IPS DF 6.9 (cell line): Measurements from ENCODE around the gene PRRX2.

Experiments used
- DNase-seq: peaks from one replicate; pipeline ENCODE4 v3.0.0-alpha.2; 2013; ENCODE audit warnings: low read depth, low spot score
- H3K27ac ChIP-seq: one replicate; pipeline ENCODE4 v1.5.1; 2013; ENCODE audit warnings: low read length, control low read depth
- H3K27me3 ChIP-seq: 2 replicates; pipeline ENCODE4 v1.6.1; 2013; ENCODE audit warnings: mild to moderate bottlenecking, low read length; ENCODE audit not compliant: control insufficient read depth, insufficient read depth
- H3K36me3 ChIP-seq: 2 replicates; pipeline ENCODE4 v1.6.1; 2013; ENCODE audit warnings: low read length; ENCODE audit not compliant: control insufficient read depth, insufficient read depth
- H3K4me1 ChIP-seq: 2 replicates; pipeline ENCODE4 v1.6.1; 2013; ENCODE audit warnings: low read length; ENCODE audit not compliant: control insufficient read depth, insufficient read depth
- H3K4me3 ChIP-seq: 2 replicates; pipeline ENCODE4 v1.5.1; 2013; ENCODE audit warnings: mild to moderate bottlenecking, low read length
- H3K9me3 ChIP-seq: 2 replicates; pipeline ENCODE4 v1.6.1; 2013; ENCODE audit warnings: low read length, inconsistent platforms; ENCODE audit not compliant: control insufficient read depth, insufficient read depth
- WGBS: extraction: QIAGEN DNeasy Blood & Tissue Kit; methylation state at CpG from one replicate; pipeline ENCODE4 v1.1.7; 2013; ENCODE audit warnings: mixed read lengths, missing lambda C conversion rate; ENCODE audit not compliant: insufficient read length, insufficient coverage; 5-methylcytosine and 5-hydroxymethylcytosine counted together

PRRX2 gene

GRCh38 chr9:129644365-129644764 lies 21.1 kb upstream of the PRRX2 start:
- no peaks in the 10 kb centered on the region; the same call in 1 of the 2 replicates for H3K36me3 ChIP-seq
- no peaks in the 10 kb centered on the region for H3K27me3 ChIP-seq
- no CpG with 5 or more reads among the region's 11 CpGs for WGBS
- H3K27ac ChIP-seq = no peak overlapping the region
- H3K9me3 ChIP-seq = no peaks in the 10 kb centered on the region
- no peak overlapping the region for H3K4me3 ChIP-seq
- no peak for DNase-seq
- H3K4me1 ChIP-seq = peaks cover 2% of the 10 kb centered on the region; the same call in 1 of the 2 replicates

DNA sequence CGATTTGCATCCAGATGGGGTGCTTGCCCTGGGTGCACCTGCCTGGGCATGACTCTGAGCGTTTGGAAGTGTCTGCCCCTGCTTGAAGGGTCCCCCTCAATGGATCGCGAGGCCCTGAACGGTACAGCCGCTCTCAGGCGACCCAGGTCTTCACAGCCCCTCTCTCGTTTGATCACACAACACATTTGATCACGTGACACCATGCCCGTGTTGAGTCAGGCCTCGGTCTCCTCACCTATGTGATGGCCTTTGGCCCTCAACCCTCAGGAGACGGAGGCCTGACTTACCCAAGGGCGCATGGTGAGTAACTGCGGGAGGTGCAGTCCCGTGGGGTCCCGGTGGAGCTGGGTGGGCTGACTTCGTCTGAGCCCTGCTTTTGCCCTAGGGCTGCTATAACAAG lies 20.5 kb upstream of the PRRX2 start:
- H3K27ac ChIP-seq = no peak overlapping the region
- no peaks in the 10 kb centered on the region for H3K36me3 ChIP-seq
- no peak overlapping the region for H3K4me3 ChIP-seq
- H3K27me3 ChIP-seq = no peaks in the 10 kb centered on the region
- DNase-seq = no peak
- H3K4me1 ChIP-seq = peaks cover 2% of the 10 kb centered on the region; the same call in 1 of the 2 replicates
- H3K9me3 ChIP-seq = no peaks in the 10 kb centered on the region
- no CpG with 5 or more reads among the region's 17 CpGs for WGBS

DNA sequence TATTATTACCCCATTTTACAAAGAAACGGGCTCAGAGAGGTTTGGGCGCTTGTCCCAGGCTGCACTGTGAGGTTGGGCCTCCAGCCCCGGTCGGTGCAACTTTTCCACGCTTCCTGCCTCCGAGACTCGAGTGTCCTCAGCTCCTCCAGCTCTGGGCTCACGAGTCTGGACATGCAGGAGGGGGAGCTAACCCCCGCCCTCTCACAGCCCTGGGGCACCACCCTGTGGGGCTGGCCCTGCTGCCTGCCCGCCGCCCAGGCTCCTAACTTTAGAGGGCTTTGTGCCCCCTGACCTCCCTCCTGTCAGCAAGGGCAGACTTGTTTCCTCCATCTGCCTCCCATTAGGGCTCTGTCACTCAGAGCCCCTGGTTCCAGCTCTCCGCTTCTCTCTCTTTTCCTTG lies 19.2 kb upstream of the PRRX2 start:
- H3K4me3 ChIP-seq = no peak overlapping the region

DNA sequence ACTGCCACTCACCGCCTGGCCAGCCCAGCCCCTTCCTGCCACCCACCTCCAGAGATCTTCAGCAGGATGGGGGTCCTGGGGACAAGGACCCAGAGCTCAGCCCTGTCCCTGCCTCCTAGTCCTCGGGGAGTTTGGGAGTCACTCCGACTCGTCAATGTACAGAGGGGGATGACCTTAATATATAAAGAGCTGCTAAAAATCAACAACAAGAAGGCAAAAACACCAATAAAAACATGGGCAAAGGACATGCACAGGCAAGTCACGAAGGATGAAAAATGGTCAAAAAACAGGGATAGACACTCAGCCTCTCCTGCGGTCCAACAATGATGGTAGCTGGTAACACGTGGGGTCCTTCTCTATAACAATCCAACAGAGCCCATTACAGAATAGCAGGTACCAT lies 18.8 kb upstream of the PRRX2 start:
- Histone ChIP-seq H3K4me1 (no peaks in the 10 kb centered on the region), H3K4me3 (no peak overlapping the region), H3K27me3 (no peaks in the 10 kb centered on the region), H3K27ac (no peak overlapping the region), H3K36me3 (no peaks in the 10 kb centered on the region), H3K9me3 (no peaks in the 10 kb centered on the region)
- no peak for DNase-seq
- WGBS = no CpG with 5 or more reads among the region's 7 CpGs

More for the DNA sequence above, 19.2 kb upstream of the PRRX2 start:
- no peak for DNase-seq
- WGBS = no CpG with 5 or more reads among the region's 12 CpGs
- H3K9me3 ChIP-seq = no peaks in the 10 kb centered on the region
- no peaks in the 10 kb centered on the region for H3K36me3 ChIP-seq
- H3K27me3 ChIP-seq = no peaks in the 10 kb centered on the region
- H3K27ac ChIP-seq = no peak overlapping the region
- peaks cover under 1% of the 10 kb centered on the region; the same call in 1 of the 2 replicates for H3K4me1 ChIP-seq

GRCh38 chr9:129647635-129648034 lies 17.8 kb upstream of the PRRX2 start:
- Histone ChIP-seq H3K4me1 (no peaks in the 10 kb centered on the region), H3K4me3 (no peak overlapping the region), H3K36me3 (no peaks in the 10 kb centered on the region), H3K9me3 (no peaks in the 10 kb centered on the region), H3K27ac (no peak overlapping the region), H3K27me3 (no peaks in the 10 kb centered on the region)
- DNase-seq = no peak
- WGBS = 100% methylated on average over 8 of the region's 10 CpGs

DNA sequence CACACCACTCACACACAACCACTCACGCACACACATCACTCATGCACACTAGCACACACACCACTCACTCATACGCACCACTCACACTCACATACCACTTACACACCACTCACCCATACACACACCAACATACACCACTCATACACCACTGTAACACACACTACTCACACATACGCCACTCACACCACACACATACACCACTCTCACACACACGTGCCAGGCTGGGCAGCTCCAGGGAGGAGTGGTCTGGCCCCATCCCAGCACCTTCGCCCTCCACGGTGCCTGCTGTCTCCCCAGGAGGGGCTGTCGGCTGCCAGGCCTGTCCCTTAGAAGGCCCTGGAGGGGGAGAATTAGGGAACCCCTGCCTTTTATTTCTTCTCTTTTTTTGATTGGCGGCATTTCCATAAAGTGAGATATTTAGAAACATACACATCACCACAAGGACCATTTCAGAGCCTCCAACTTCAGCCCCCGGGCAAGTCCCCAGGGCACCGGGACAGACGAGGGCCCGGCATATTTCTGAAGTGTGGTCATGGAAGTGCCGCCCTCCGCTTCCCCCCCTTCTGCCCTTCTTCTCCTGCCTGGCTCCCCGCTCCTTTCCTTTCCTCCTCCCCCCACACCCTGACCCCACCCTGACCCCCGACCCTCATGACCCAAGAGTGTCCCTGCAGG lies 17.2 kb upstream of the PRRX2 start:
- Histone ChIP-seq H3K9me3 (no peaks in the 10 kb centered on the region), H3K4me3 (no peak overlapping the region), H3K36me3 (no peaks in the 10 kb centered on the region), H3K4me1 (no peaks in the 10 kb centered on the region), H3K27me3 (no peaks in the 10 kb centered on the region), H3K27ac (no peak overlapping the region)
- WGBS = 97% methylated on average over 4 of the region's 16 CpGs
- no peak for DNase-seq

- Histone ChIP-seq H3K4me3 (no peak overlapping the region), H3K4me1 (no peaks in the 10 kb centered on the region), H3K27ac (no peak overlapping the region), H3K27me3 (no peaks in the 10 kb centered on the region), H3K36me3 (no peaks in the 10 kb centered on the region), H3K9me3 (no peaks in the 10 kb centered on the region)
- no peak for DNase-seq
- WGBS = no CpG with 5 or more reads among the region's 10 CpGs
These were observed 16.7 kb upstream of the PRRX2 start for GRCh38 chr9:129648764-129649115.

DNA sequence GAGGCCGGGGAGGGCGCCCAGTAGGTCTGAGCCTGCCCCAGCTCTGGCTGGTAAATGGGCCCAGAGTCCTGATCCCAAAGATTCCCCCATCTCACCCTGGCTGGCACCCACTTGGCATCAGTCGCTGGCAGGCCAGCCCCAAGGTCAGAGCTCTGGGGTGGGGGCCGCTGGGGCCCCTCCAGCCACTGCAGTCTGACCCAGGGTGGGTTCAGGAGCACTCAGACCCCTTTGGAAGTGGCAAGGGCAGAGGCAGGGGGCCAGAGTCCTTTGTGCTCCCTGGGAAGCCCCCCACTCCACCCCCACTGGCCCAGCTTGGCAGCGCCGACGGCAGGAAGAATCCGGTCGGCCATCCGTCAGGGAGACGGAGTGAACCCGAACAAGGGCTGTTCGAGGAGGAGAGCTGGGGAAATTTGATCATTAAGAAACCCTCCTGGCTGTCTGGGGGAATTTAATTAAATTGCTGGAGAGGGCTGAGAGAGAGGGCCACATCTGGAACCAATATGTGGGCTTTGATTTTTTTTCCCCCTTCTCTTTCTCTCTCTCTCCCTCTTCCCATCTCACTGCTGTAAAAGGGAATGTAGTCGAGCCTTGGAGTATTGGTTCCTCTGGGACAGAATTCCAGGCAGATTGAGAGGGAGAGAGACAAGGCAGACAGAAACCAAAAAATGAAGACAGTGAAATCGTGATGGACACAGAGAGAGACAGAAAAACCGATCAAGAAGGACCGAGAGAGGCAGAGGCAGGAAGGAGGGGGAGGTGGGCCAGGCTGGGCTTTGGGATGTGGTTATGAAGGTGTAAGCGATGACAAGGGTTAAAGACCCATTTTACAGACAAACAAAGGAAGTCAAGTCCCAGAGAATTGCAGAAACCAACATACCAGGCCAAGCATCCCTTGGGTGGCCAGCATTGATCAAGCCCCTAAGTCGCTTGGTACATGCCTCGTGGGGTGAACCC lies 15.4 kb upstream of the PRRX2 start:
- Histone ChIP-seq H3K4me3 (no peak overlapping the region), H3K36me3 (no peaks in the 10 kb centered on the region), H3K27me3 (no peaks in the 10 kb centered on the region), H3K27ac (no peak overlapping the region), H3K9me3 (no peaks in the 10 kb centered on the region), H3K4me1 (no peaks in the 10 kb centered on the region)
- WGBS = no CpG with 5 or more reads among the region's 20 CpGs
- no peak for DNase-seq

DNA sequence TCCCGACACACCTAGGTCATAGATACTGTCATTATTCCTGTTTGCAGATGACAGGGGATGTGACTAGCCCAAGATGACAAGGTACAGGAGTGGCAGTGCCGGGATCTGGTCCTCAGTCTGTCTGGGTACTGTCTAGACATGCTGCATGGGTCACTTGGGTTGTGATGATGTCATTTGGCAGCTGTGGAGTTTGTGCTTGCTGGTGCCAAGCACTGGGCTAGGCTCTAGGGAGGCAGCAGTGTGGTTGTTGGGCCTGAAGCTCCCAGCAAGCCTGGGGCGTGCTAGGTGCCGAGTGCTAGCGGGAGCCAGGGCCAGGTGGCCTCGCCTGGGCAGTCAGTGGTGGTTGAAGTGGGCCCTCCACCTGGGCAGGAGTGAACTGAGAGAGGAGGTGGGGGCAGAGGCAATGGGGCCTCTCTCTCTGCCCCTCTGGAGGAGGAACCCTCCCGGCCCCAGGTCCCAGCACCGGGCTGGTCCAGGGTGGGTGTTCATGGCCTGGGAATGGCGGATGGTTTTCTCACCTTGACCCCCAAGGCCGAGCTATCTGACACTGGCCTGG lies 14.7 kb upstream of the PRRX2 start:
- Histone ChIP-seq H3K27me3 (no peaks in the 10 kb centered on the region), H3K36me3 (no peaks in the 10 kb centered on the region), H3K27ac (no peak overlapping the region), H3K4me3 (no peak overlapping the region), H3K4me1 (no peaks in the 10 kb centered on the region), H3K9me3 (no peaks in the 10 kb centered on the region)
- DNase-seq = no peak
- no CpG with 5 or more reads among the region's 10 CpGs for WGBS

DNA sequence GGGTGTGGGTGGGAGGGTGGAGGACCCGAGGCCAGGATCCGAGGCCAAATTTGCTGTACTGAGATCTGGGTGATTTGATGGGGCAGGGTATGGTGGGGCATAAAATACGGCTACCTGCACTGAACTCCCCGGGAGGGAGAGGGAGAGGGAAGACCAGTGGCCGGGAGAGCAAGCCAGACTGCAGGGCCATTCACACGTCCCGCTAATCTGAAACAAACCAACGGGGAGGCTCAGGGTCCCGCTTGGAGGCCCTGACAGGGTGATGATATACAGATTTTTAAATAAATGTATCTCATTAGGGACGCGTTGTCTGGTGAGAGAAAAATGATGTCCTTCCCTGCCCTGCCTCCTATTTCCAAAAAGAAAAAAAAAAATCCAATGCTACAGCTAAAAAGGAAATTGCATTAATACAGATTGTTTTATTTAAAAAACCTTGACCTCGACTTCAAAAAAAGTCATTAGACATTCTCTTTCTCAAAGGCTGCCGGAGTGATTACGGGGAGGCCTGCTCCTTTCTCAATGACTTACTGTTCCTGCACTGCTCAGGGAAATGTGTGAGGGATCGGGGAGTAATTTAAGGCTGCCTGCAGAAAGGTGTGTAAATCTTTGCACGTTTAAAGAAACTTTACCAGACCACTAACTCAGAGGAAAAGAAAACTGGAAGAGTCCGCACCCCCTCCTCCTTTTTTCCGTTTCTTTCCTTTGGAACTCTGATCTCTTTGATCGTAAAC lies 11.5 kb upstream of the PRRX2 start:
- no peaks in the 10 kb centered on the region for H3K9me3 ChIP-seq
- no peaks in the 10 kb centered on the region for H3K4me1 ChIP-seq
- H3K27ac ChIP-seq = no peak overlapping the region
- H3K36me3 ChIP-seq = no peaks in the 10 kb centered on the region
- H3K27me3 ChIP-seq = no peaks in the 10 kb centered on the region
- WGBS = no CpG with 5 or more reads among the region's 19 CpGs
- H3K4me3 ChIP-seq = no peak overlapping the region
- DNase-seq = no peak
